Measurements from ENCODE around the gene PWWP2A. TPM values are rescaled to one million over a fixed set of nuclear protein-coding genes. Genes with fewer than 3 reads are reported as not detected.

PWWP2A gene
- total and polyA plus RNA-seq, 11 donors = 3.5 to 13.7 (median 10.1) TPM

GRCh38 chr5:160133071-160133917, 14.0 kb upstream of the PWWP2A start:
- Histone ChIP-seq H3K4me3 (peak overlapping the region in 8 of 12 donors; percentile 2 to 30 (median 8)), H3K27me3 (no peaks in the 10 kb centered on the region), H3K9me3 (no peaks in the 10 kb centered on the region), H3K27ac (peak overlapping the region in 5 of 12 donors; percentile 6 to 69 (median 46)), H3K36me3 (no peaks in the 10 kb centered on the region), H3K4me1 (peaks cover 0 to 11% (median 3%) of the 10 kb centered on the region in 12 donors)
- peak; percentile 72 to 89 (median 88) for ATAC-seq
- intact Hi-C loops (cut with DNase I) = no loop called here
- TF ChIP-seq CTCF (IDR thresholded peaks at IDR 0.05) = no peak
- no peak for TF ChIP-seq POLR2A (IDR thresholded peaks at IDR 0.05)
- WGBS, 4 donors = 30 to 43% (median 35%) methylated on average over 23 to 31 of the region's 31 CpGs
- peak in 4 of 5 donors; percentile 24 to 61 (median 45) for DNase-seq

- TF ChIP-seq POLR2A (IDR thresholded peaks at IDR 0.05) (no peak), CTCF (IDR thresholded peaks at IDR 0.05) (no peak)
- DNase-seq (no peak), ATAC-seq (no peak)
- H3K4me3 ChIP-seq = no peak overlapping the region
- WGBS, 4 donors = 87 to 95% (median 90%) methylated on average over 6 of the region's 6 CpGs
- H3K27ac ChIP-seq = no peak overlapping the region
- intact Hi-C loops (cut with DNase I) = loop anchor here in 1 of 10 donors (10.0 kb wide), 1 partner anchor 65 kb away; no protein-coding TSS in a partner anchor
- no peaks in the 10 kb centered on the region for H3K36me3 ChIP-seq
- peaks cover 0 to 11% (median 3%) of the 10 kb centered on the region in 12 donors for H3K4me1 ChIP-seq
- H3K9me3 ChIP-seq = peaks cover 0 to 6% (median 0%) of the 10 kb centered on the region in 12 donors
- H3K27me3 ChIP-seq = no peaks in the 10 kb centered on the region
These were observed 10.6 kb upstream of the PWWP2A start for GRCh38 chr5:160129841-160130240.

- TF ChIP-seq CTCF (IDR thresholded peaks at IDR 0.05) (no peak), POLR2A (IDR thresholded peaks at IDR 0.05) (no peak)
- intact Hi-C loops (cut with DNase I) = loop anchor here in 1 of 10 donors (10.0 kb wide), 1 partner anchor 66 kb away; no protein-coding TSS in a partner anchor
- no peaks in the 10 kb centered on the region for H3K27me3 ChIP-seq
- 83 to 100% (median 93%) methylated on average over 7 of the region's 7 CpGs for WGBS, 4 donors
- ATAC-seq = no peak
- no peak overlapping the region for H3K27ac ChIP-seq
- peaks cover 0 to 6% (median 0%) of the 10 kb centered on the region in 12 donors for H3K9me3 ChIP-seq
- no peak overlapping the region for H3K4me3 ChIP-seq
- H3K4me1 ChIP-seq = peaks cover 0 to 10% (median 3%) of the 10 kb centered on the region in 12 donors
- DNase-seq = no peak
- H3K36me3 ChIP-seq = no peaks in the 10 kb centered on the region
These were observed 9.4 kb upstream of the PWWP2A start for GRCh38 chr5:160128632-160129031.

- Histone ChIP-seq H3K4me1 (peaks cover 0 to 20% (median 8%) of the 10 kb centered on the region in 12 donors), H3K36me3 (peaks cover 0 to 28% (median 25%) of the 10 kb centered on the region in 9 donors), H3K27ac (peak overlapping the region in 3 of 12 donors; percentile 23 to 54 (median 33)), H3K27me3 (no peaks in the 10 kb centered on the region), H3K9me3 (no peaks in the 10 kb centered on the region), H3K4me3 (peak overlapping the region in 4 of 12 donors; percentile 11 to 33 (median 17))
- ATAC-seq (no peak), DNase-seq (no peak)
- intact Hi-C loops (cut with DNase I) = loop anchor here in 5 of 10 donors (1.0 to 10.0 kb wide), 7 partner anchors 45 to 275 kb away; no protein-coding TSS in a partner anchor
- 9 to 16% (median 10%) methylated on average over 12 of the region's 12 CpGs for WGBS, 4 donors
- TF ChIP-seq CTCF (IDR thresholded peaks at IDR 0.05) (peak in 4 of 12 donors; percentile 14 to 28 (median 22)), POLR2A (IDR thresholded peaks at IDR 0.05) (no peak)
These were observed 636 bp upstream of the PWWP2A start for GRCh38 chr5:160119905-160120266.

All from heart left ventricle (tissue), 16 donors.